Liver (tissue), 9 donors: ENCODE data around the gene ACOXL. TPM values are rescaled to one million over a fixed set of nuclear protein-coding genes. Genes with fewer than 3 reads are reported as not detected.
"Not testable (repeated sequence)": the region's sequence is repeated elsewhere in the genome, so short reads cannot be mapped to it uniquely, and the experiment has no call there.

Source experiments
- DNase-seq: peaks from one replicate; pipeline ENCODE4 v3.0.0-alpha.2; 2017; ENCODE audit warnings: low spot score
- H3K27ac ChIP-seq, 2 donors: one replicate each; pipeline ENCODE4 v1.7.0; 2013; ENCODE audit warnings: inconsistent platforms in 2 of 2, low read length in 2 of 2, control low read depth in 1 of 2, low read depth in 1 of 2, mild to moderate bottlenecking in 1 of 2
- H3K27me3 ChIP-seq, 4 donors: one replicate each; pipeline versions ENCODE4 v1.6.1 to v1.7.0; 2013; ENCODE audit warnings: low read length in 3 of 4, inconsistent platforms in 1 of 4, mild to moderate bottlenecking in 1 of 4, moderate library complexity in 1 of 4; ENCODE audit not compliant: control insufficient read depth in 4 of 4, insufficient read depth in 4 of 4
- H3K36me3 ChIP-seq, 4 donors: one replicate each; pipeline versions ENCODE4 v1.6.1 to v1.7.0; 2013; ENCODE audit warnings: low read length in 3 of 4, mild to moderate bottlenecking in 3 of 4, low read depth in 1 of 4, moderate library complexity in 1 of 4; ENCODE audit not compliant: control insufficient read depth in 4 of 4, insufficient read depth in 3 of 4
- H3K4me1 ChIP-seq, 4 donors: one replicate each; pipeline versions ENCODE4 v1.6.1 to v1.7.0; 2013; ENCODE audit warnings: low read length in 3 of 4, mild to moderate bottlenecking in 3 of 4, moderate library complexity in 1 of 4; ENCODE audit not compliant: control insufficient read depth in 4 of 4, insufficient read depth in 4 of 4
- H3K4me3 ChIP-seq, 3 donors: one replicate each; pipeline versions ENCODE4 v1.6.1 to v1.7.0; 2013; ENCODE audit warnings: low read length in 3 of 3, control low read depth in 1 of 3, low read depth in 1 of 3, mild to moderate bottlenecking in 1 of 3
- H3K9ac ChIP-seq, 2 donors: one replicate each; pipeline ENCODE4 v1.7.0; 2013; ENCODE audit warnings: low read length in 2 of 2, mild to moderate bottlenecking in 2 of 2, moderate library complexity in 2 of 2, control low read depth in 1 of 2, low read depth in 1 of 2
- H3K9me3 ChIP-seq, 4 donors: one replicate each; pipeline versions ENCODE4 v1.6.1 to v1.7.0; 2013; ENCODE audit warnings: low read length in 3 of 4; ENCODE audit not compliant: control insufficient read depth in 4 of 4
- HNF4A ChIP-seq, 2 donors: conservative IDR thresholded peaks; 2 replicates each; pipeline ENCODE4 v1.6.1; 2016; ENCODE audit warnings: antibody characterized with exemption in 2 of 2, mild to moderate bottlenecking in 2 of 2
- HNF4G ChIP-seq: IDR thresholded peaks from 2 replicates; pipeline ENCODE4 v1.6.1; 2016; ENCODE audit warnings: antibody characterized with exemption
- JUND ChIP-seq, 2 donors: IDR thresholded peaks; 2 replicates each; pipeline ENCODE4 v1.6.1; 2016; ENCODE audit warnings: antibody characterized with exemption in 2 of 2
- NR2F2 ChIP-seq: IDR thresholded peaks from 2 replicates; pipeline ENCODE4 v1.6.1; 2016; ENCODE audit warnings: antibody characterized with exemption
- RAD21 ChIP-seq, 2 donors: IDR thresholded peaks; 2 replicates each; pipeline ENCODE4 v1.6.1; 2016; ENCODE audit warnings: antibody characterized with exemption in 2 of 2, mild to moderate bottlenecking in 2 of 2
- SP1 ChIP-seq: IDR thresholded peaks from 2 replicates; pipeline ENCODE4 v1.6.1; 2018; ENCODE audit warnings: antibody characterized with exemption, mild to moderate bottlenecking
- TAF1 ChIP-seq: conservative IDR thresholded peaks from 2 replicates; pipeline ENCODE4 v1.6.1; 2016; ENCODE audit warnings: antibody characterized with exemption, mild to moderate bottlenecking
- YY1 ChIP-seq: IDR thresholded peaks from 2 replicates; pipeline ENCODE4 v1.6.1; 2016; ENCODE audit warnings: antibody characterized with exemption, mild to moderate bottlenecking
- WGBS: extraction: QIAGEN DNeasy Blood & Tissue Kit; methylation state at CpG from one replicate; pipeline ENCODE4 v1.1.7; 2013; 5-methylcytosine and 5-hydroxymethylcytosine counted together
- polyA plus RNA-seq, 2 donors: library from polyadenylated mRNA; stranded (reverse) in 1 of 2; unstranded in 1 of 2; fragments of 200-250 nt in 1 of 2; fragments of >200 nt in 1 of 2; fragmentation: Nextera tagmentation in 1 of 2; extraction: Ambion mirVana in 1 of 2; gene quantifications; one replicate each; pipeline versions ENCODE4 v1.2.1 to v1.2.3, GENCODE V29; 2013 to 2015
- total RNA-seq, 2 donors: library from RNA; depleted of rRNA; stranded (reverse); fragments of >200 nt; gene quantifications; one replicate each; pipeline ENCODE4 v1.2.3, GENCODE V29; 2014
- TF ChIP-seq, protein P1 (sequence below): fragments of 150-350 bp; IDR thresholded peaks from 2 replicates; pipeline ENCODE4 v1.5.1; 2017; ENCODE audit warnings: improper control_type of control experiment, low read depth, low read length; ENCODE audit not compliant: missing input control
- TF ChIP-seq, protein P2 (sequence below): IDR thresholded peaks from 2 replicates; pipeline ENCODE4 v1.6.1; 2016; ENCODE audit warnings: antibody characterized with exemption, mild to moderate bottlenecking
- TF ChIP-seq, protein P3 (sequence below): IDR thresholded peaks from 2 replicates; pipeline ENCODE4 v1.6.1; 2016; ENCODE audit warnings: antibody characterized with exemption
- donor health status: healthy.
- donor health status: healthy.
- donor health status: healthy.
- donor health status: healthy.
- donor health status: healthy.

The ACOXL gene
- total and polyA plus RNA-seq, 4 donors, result 0.07 TPM; not detected in 3

DNA sequence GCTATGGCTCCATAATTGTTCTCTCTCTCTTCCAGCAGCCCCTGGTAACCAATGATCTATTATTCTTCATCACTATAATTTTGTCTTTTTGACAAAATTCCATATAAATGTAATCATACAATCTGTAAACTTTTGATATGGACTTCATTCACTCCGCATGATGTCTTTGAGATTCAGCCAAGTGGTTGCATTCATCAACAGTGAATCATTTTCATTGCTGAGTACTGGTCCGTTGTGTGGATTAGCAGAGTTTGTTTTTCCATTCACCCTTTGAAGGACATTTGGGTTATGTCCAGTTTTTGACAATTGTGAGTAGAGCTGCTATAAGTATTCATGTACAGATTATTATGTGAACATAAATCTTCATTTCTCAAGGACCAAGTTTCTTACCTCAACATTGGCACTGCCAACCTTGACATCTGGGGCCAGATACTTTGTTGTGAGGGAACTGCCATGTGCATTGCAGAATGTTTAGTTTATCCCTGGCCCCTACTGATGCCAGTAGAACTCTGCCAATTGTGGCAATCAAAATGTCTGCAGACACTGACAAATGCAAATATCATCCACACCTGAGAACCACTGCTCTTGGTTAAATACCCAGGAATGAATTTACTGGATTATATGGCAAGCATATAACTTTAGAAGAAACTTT is 340.0 kb downstream of the ACOXL start:
- no peak overlapping the region for H3K4me3 ChIP-seq
- no peak overlapping the region for H3K27ac ChIP-seq

DNA sequence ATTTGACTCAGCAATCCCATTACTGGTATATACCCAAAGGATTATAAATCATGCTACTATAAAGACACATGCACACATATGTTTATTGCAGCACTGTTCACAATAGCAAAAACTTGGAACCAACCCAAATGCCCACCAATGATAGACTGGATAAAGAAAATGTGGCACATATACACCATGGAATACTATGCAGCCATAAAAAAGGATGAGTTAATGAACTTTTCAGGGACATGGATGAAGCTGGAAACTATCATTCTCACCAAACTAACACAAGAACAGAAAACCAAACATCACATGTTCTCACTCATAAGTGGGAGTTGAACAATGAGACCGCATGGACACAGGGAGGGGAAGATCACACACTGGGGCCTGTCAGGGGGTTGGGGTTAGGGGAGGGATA is 350.3 kb downstream of the ACOXL start:
- H3K4me3 ChIP-seq, H3K9me3 ChIP-seq, DNase-seq, H3K4me1 ChIP-seq, H3K36me3 ChIP-seq, H3K9ac ChIP-seq, H3K27ac ChIP-seq, H3K27me3 ChIP-seq: not testable (repeated sequence)
- WGBS, result 0% methylated on average over 1 of the region's 1 CpG

More for the DNA sequence above, 340.0 kb downstream of the ACOXL start:
- Histone ChIP-seq H3K4me1 (no peaks in the 10 kb centered on the region), H3K27me3 (no peaks in the 10 kb centered on the region), H3K36me3 (no peaks in the 10 kb centered on the region), H3K9ac (no peak overlapping the region), H3K9me3 (peaks cover 0 to 9% (median 3%) of the 10 kb centered on the region in 4 donors)
- 66% methylated on average over 2 of the region's 2 CpGs for WGBS
- DNase-seq, result no peak
- no peak for TF ChIP-seq YY1
- TF ChIP-seq JUND (IDR thresholded peaks at IDR 0.05), result no peak
- TF ChIP-seq SP1, result no peak
- TF ChIP-seq HNF4G, result no peak
- TF ChIP-seq, protein P1, sequence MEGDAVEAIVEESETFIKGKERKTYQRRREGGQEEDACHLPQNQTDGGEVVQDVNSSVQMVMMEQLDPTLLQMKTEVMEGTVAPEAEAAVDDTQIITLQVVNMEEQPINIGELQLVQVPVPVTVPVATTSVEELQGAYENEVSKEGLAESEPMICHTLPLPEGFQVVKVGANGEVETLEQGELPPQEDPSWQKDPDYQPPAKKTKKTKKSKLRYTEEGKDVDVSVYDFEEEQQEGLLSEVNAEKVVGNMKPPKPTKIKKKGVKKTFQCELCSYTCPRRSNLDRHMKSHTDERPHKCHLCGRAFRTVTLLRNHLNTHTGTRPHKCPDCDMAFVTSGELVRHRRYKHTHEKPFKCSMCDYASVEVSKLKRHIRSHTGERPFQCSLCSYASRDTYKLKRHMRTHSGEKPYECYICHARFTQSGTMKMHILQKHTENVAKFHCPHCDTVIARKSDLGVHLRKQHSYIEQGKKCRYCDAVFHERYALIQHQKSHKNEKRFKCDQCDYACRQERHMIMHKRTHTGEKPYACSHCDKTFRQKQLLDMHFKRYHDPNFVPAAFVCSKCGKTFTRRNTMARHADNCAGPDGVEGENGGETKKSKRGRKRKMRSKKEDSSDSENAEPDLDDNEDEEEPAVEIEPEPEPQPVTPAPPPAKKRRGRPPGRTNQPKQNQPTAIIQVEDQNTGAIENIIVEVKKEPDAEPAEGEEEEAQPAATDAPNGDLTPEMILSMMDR, result no peak
- TF ChIP-seq TAF1, result no peak

DNA sequence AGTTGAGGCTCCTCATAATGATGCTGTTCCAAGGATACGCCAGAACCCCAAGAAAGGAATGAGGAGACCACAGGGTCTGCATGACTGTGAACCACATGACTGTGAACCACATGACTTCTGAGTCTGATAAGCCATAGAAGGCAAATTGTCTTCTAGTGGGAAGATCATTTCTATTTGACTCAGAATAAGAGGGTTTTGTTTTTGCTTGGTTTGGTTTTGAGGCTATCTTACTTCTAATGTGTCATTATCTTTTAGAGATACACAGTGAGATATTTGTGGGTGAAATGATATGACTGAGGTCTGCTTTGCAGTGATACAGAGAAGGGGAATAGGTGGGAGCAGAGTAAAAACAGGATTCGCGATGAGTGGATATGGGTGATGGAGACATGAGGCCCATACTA is 359.4 kb downstream of the ACOXL start:
- Histone ChIP-seq H3K27ac (no peak overlapping the region), H3K4me3 (no peak overlapping the region), H3K36me3 (no peaks in the 10 kb centered on the region), H3K9ac (no peak overlapping the region), H3K9me3 (no peaks in the 10 kb centered on the region), H3K27me3 (no peaks in the 10 kb centered on the region), H3K4me1 (no peaks in the 10 kb centered on the region)
- WGBS, result 92% methylated on average over 3 of the region's 3 CpGs
- TF ChIP-seq, protein P2, sequence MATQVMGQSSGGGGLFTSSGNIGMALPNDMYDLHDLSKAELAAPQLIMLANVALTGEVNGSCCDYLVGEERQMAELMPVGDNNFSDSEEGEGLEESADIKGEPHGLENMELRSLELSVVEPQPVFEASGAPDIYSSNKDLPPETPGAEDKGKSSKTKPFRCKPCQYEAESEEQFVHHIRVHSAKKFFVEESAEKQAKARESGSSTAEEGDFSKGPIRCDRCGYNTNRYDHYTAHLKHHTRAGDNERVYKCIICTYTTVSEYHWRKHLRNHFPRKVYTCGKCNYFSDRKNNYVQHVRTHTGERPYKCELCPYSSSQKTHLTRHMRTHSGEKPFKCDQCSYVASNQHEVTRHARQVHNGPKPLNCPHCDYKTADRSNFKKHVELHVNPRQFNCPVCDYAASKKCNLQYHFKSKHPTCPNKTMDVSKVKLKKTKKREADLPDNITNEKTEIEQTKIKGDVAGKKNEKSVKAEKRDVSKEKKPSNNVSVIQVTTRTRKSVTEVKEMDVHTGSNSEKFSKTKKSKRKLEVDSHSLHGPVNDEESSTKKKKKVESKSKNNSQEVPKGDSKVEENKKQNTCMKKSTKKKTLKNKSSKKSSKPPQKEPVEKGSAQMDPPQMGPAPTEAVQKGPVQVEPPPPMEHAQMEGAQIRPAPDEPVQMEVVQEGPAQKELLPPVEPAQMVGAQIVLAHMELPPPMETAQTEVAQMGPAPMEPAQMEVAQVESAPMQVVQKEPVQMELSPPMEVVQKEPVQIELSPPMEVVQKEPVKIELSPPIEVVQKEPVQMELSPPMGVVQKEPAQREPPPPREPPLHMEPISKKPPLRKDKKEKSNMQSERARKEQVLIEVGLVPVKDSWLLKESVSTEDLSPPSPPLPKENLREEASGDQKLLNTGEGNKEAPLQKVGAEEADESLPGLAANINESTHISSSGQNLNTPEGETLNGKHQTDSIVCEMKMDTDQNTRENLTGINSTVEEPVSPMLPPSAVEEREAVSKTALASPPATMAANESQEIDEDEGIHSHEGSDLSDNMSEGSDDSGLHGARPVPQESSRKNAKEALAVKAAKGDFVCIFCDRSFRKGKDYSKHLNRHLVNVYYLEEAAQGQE, result no peak
- TF ChIP-seq SP1 (no peak), NR2F2 (no peak), YY1 (no peak), RAD21 (IDR thresholded peaks at IDR 0.05) (no peak), HNF4A (conservative IDR thresholded peaks at IDR 0.05) (no peak)
- TF ChIP-seq, protein P3, sequence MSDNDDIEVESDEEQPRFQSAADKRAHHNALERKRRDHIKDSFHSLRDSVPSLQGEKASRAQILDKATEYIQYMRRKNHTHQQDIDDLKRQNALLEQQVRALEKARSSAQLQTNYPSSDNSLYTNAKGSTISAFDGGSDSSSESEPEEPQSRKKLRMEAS, result no peak
- TF ChIP-seq, protein P1, result no peak
- DNase-seq, result no peak
